Panc1 (cell line): ENCODE measurements around the gene TRIM14. TPM values are rescaled to one million over a fixed set of nuclear protein-coding genes. Genes with fewer than 3 reads are reported as not detected.

ENCODE experiments used
- ATAC-seq: fragments of 200-7000 bp; cut with Tn5 transposase; 2 replicates; pipeline ENCODE4 v1.9.1; 2020; ENCODE audit warnings: mild to moderate bottlenecking, moderate library complexity
- BruUV-seq: library from RNA; stranded (reverse); fragments of 400-500 nt; replicated peaks from 2 replicates; lab custom pipeline; 2021; lab: Mats Ljungman, UMichigan
- CTCF ChIA-PET: fragments of 300-600 bp; sonication (Branson Sonifier 250); formaldehyde crosslinking; loops from one replicate; lab custom pipeline; 2022; ENCODE audit warnings: antibody characterized with exemption; lab: Charles Lee
- POLR2A ChIA-PET: fragments of 300-600 bp; sonication (Branson Sonifier 250); formaldehyde crosslinking; loops from one replicate; lab custom pipeline; 2022; ENCODE audit warnings: antibody characterized with exemption; lab: Charles Lee
- DNase-seq: peaks from one replicate; pipeline ENCODE4 v3.0.0-alpha.2; 2010; ENCODE audit warnings: low read depth, low spot score
- H3K27ac ChIP-seq: 2 replicates; pipeline ENCODE4 v1.5.1; 2011; ENCODE audit warnings: mild to moderate bottlenecking, low read length, inconsistent platforms
- H3K27me3 ChIP-seq: fragments of 200-500 bp; sonication (Bioruptor generic); 2 replicates; pipeline ENCODE4 v1.6.0; 2014; ENCODE audit warnings: low read length, inconsistent platforms; ENCODE audit not compliant: control insufficient read depth, insufficient read depth
- H3K36me3 ChIP-seq: fragments of 200-500 bp; sonication (Bioruptor generic); 2 replicates; pipeline ENCODE4 v1.5.1; 2014; ENCODE audit warnings: inconsistent platforms, mild to moderate bottlenecking, low read length, moderate library complexity; ENCODE audit not compliant: control insufficient read depth, insufficient read depth
- H3K4me1 ChIP-seq: 2 replicates; pipeline ENCODE4 v1.5.1; 2011; ENCODE audit warnings: inconsistent platforms, mild to moderate bottlenecking, low read length, moderate library complexity; ENCODE audit not compliant: control insufficient read depth, insufficient read depth
- H3K4me3 ChIP-seq, 2 experiments: 2 replicates each; pipeline ENCODE4 v1.5.1; 2011 to 2012; ENCODE audit warnings: low read depth in 2 of 2, low read length in 2 of 2, mild to moderate bottlenecking in 2 of 2, inconsistent platforms in 1 of 2, moderate library complexity in 1 of 2
- H3K9me3 ChIP-seq: fragments of 200-500 bp; sonication (Bioruptor generic); 2 replicates; pipeline ENCODE4 v1.5.1; 2014; ENCODE audit warnings: low read depth, mild to moderate bottlenecking, inconsistent platforms, low read length, moderate library complexity; ENCODE audit not compliant: control insufficient read depth, insufficient read depth
- CTCF ChIP-seq: fragments of 450-650 bp; IDR thresholded peaks from 2 replicates; pipeline ENCODE4 v1.5.1; 2017; ENCODE audit warnings: mild to moderate bottlenecking
- POLR2AphosphoS5 ChIP-seq: IDR thresholded peaks from 2 replicates; pipeline ENCODE4 v1.6.1; 2012; ENCODE audit warnings: mild to moderate bottlenecking, low read depth, low read length, moderate library complexity
- REST ChIP-seq, 2 experiments: IDR thresholded peaks; 2 replicates each; pipeline ENCODE4 v1.6.1; 2011 to 2012; ENCODE audit warnings: low read depth in 2 of 2, control low read depth in 1 of 2, low read length in 1 of 2, mild to moderate bottlenecking in 1 of 2, moderate library complexity in 1 of 2; ENCODE audit not compliant: insufficient read depth in 1 of 2
- SIN3A ChIP-seq: IDR thresholded peaks from 2 replicates; pipeline ENCODE4 v1.6.1; 2012; ENCODE audit warnings: low read depth, mild to moderate bottlenecking, low read length, moderate library complexity, borderline replicate concordance; ENCODE audit not compliant: insufficient read depth
- TCF7L2 ChIP-seq: IDR thresholded peaks from 2 replicates; pipeline ENCODE4 v1.6.1; 2011; ENCODE audit warnings: mild to moderate bottlenecking, low read depth, low read length, inconsistent platforms
- in situ Hi-C: cut with HindIII; loops from 2 replicates; pipeline ENCODE4 v1.10.0; 2016; ENCODE audit warnings: low sequenced_read_pairs, low pct_unique_long_range_greater_than_20kb
- intact Hi-C: fragments of 100-400 bp; cut with micrococcal nuclease; formaldehyde crosslinking; loops from one replicate; pipeline ENCODE4 v1.10.0; 2022; ENCODE audit not compliant: unreplicated experiment
- total RNA-seq: library from RNA; stranded (reverse); gene quantifications from one replicate; pipeline ENCODE4 v1.2.1, GENCODE V29; 2021; ENCODE audit not compliant: unreplicated experiment

TRIM14 gene
- total RNA-seq, 1 experiment from 2014 or later = 9.7 TPM

- Histone ChIP-seq H3K27me3 (no peaks in the 10 kb centered on the region), H3K9me3 (no peaks in the 10 kb centered on the region), H3K36me3 (no peaks in the 10 kb centered on the region), H3K4me3 (no peak overlapping the region), H3K4me1 (no peaks in the 10 kb centered on the region), H3K27ac (no peak overlapping the region)
- no peak for DNase-seq
- intact Hi-C loops = loop anchor here (10.0 kb wide), 1 partner anchor 114 kb away; the partner anchor contains the start of gene TRMO
- TF ChIP-seq CTCF = no peak
- TF ChIP-seq TCF7L2 = no peak
- TF ChIP-seq SIN3A = no peak
- no TSS peak for BruUV-seq
- in situ Hi-C loops = no loop called here
- ChIA-PET CTCF (no interaction called here), POLR2A (no interaction called here)
- ATAC-seq = no peak
Observed at GRCh38 chr9:98038958-98039357, 80.1 kb downstream of the TRIM14 start.

- no peak overlapping the region for H3K4me3 ChIP-seq
- in situ Hi-C loops = no loop called here
- H3K27ac ChIP-seq = no peak overlapping the region
- CTCF ChIA-PET = interaction anchor here (0.6 kb wide), 1 partner anchor 54 kb away, joined by 4 read pairs; no protein-coding TSS in a partner anchor
- POLR2A ChIA-PET = no interaction called here
- no peaks in the 10 kb centered on the region for H3K9me3 ChIP-seq
- ATAC-seq (no peak), DNase-seq (no peak)
- no peaks in the 10 kb centered on the region for H3K36me3 ChIP-seq
- TF ChIP-seq SIN3A = no peak
- no peak for TF ChIP-seq CTCF
- no peak for TF ChIP-seq TCF7L2
- TF ChIP-seq POLR2AphosphoS5 = no peak
- TF ChIP-seq REST (IDR thresholded peaks at IDR 0.05; ENCODE audit: insufficient read depth in 1 of 2, low read depth in 2 of 2, low read length in 1 of 2) = no peak
- no peaks in the 10 kb centered on the region for H3K4me1 ChIP-seq
- intact Hi-C loops = loop anchor here (10.0 kb wide), 1 partner anchor 113 kb away; the partner anchor contains the start of gene TRMO
- H3K27me3 ChIP-seq = no peaks in the 10 kb centered on the region
- no TSS peak for BruUV-seq
Observed at GRCh38 chr9:98037357-98037756, 81.7 kb downstream of the TRIM14 start.
